NCI-H1417 (cell line): Measurements from ENCODE around the gene CCL25.
"Not testable (repeated sequence)": the region's sequence is repeated elsewhere in the genome, so short reads cannot be mapped to it uniquely, and the experiment has no call there.

ENCODE experiments used
- DNase-seq, 3 experiments: peaks; one replicate each; lab custom pipeline; 2025; lab: John Stamatoyannopoulos, UW

CCL25 gene, protein sequence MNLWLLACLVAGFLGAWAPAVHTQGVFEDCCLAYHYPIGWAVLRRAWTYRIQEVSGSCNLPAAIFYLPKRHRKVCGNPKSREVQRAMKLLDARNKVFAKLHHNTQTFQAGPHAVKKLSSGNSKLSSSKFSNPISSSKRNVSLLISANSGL

DNA sequence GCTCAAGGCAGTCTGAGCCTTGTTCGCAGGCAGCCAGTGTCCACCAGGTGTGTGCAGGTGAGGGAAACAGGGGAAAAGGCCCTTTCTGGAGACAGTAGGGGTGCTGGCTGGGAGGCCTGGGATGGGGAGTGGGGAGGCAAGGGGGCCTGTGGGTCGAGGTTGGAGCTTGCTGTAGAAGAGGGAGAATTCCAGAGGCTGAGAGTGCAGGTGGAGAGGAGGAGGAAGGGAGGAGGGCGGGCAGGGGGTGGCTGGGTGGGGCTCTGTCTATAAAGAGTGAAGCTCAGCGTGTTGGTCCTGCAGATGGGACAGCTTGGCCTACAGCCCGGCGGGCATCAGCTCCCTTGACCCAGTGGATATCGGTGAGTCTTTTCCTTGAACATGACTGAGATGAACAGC lies at the start of gene CCL25:
TSS of gene CCL25 (plus strand) at position 297 of the 396 bp plus-strand sequence. CDS start 290 bp downstream, outside the sequence.
- DNase-seq, result no peak

DNA sequence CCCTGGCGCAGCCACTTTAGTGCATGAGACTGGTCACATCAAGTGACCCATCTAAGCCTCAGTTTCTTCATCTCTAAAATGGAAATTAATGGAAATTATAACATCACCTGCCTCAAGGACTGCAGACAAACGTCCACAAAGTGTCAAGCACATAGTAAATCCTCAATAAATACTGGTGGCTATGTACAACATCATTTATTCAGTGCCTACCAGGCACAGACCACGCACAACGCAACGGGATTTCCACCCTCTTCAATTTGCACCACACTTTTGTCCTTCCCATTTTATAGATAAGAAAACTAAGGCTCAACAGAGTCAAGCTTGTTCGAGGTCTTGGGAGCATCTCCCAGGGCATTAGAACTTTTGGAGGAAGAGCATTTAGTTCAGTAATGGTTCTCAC lies 48.6 kb upstream of the CCL25 start:
- no peak for DNase-seq

DNA sequence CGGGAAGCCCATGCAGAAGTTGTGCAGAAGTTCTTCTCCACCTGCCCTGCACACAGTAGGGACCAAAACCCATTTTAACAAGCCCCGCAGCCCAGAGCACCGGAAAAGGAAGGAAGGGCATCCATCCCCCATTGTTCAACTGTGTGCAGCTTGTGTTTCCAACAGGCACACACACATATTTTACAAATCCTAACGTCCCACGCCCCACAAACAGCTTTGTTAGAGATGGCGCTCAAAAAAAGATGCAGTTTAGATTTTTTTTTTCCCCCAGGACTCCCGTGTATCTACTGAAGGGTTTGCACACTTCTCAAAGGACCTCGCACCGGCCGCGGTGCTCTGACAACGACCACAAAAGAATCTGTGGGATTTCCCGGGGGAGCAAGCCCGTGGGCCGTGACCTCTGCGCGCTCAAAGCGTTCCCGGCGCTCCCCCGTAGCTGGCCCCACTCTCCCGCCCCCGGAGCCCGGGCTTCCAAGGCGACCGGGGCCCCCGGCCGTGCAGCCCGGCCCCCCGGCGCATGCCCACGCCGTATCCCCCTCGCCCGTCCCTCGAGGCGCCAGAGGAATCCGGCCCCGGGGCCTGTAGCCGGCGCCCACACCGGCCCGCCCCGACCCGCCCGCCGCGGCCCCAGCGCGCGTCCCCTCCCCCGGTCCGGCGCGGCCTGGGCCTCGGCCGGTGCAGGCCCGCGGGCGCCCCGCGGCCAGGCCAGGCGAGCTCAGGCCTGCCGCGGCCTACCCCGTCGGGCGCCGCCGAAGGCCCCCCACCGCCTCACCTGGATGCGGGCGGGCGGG lies 47.6 kb upstream of the CCL25 start:
- DNase-seq, result peak in 2 of 3 experiments; percentile 46 to 60

DNA sequence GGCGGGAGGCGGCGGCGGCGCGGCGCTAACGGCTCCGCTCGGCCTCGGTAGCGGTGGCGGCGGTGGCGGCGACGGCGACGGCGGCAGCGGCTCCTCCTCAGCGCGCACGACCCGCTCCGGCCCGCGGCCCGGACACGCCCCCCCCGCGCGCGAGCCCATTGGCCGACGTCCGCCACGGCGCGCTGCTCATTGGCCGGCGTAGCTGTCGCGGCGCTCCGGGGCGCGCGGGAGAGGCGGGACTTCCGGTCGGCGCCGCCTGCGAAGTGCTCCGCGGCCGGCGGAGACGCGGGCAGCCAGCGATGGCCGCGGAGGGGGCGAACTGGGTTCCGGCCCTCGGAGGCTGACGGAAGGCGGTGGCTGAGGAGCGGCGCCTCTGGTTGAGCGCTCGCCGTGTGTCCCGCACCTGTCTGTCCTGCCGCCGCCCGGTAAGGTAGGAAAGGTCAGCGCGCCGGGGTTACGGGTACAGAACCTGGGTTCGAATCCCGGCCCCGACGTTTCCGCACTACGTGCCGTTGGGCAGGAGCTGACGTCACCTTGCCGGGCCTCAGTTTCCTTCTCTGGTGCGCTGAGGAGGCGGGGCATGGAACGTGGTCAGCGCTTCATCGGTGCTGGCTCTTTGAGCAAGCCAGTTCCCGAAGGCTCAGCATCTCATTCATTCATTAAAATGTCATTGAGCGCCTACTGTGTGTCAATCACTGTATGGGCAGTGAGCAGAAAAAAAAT lies 46.9 kb upstream of the CCL25 start, which contains the start of gene ELAVL1:
TSS of gene ELAVL1 (minus strand) at position 108 of the 723 bp plus-strand sequence. CDS start 13,826 bp downstream, outside the sequence.
- DNase-seq, result peak; percentile 89 to 95 (median 93)

DNA sequence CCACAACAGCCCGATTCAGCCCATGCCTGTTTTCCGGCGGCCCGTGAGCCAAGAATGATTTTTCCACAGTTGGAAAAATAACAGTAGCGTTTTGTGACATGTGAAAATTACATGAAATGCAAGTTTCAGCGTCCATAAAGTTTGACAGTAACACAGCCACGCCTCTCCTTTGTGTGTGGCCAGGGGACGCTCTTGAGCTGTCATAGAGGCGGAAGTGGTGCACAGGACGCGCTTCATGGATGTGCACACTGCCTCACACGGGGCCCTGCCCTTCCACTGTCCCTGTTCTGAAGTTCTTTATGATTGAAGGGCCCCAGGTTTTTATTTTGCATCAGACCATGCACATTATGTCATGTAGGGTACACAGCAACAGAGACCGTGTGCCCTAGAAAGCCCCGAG lies 34.8 kb upstream of the CCL25 start:
- DNase-seq, result no peak

DNA sequence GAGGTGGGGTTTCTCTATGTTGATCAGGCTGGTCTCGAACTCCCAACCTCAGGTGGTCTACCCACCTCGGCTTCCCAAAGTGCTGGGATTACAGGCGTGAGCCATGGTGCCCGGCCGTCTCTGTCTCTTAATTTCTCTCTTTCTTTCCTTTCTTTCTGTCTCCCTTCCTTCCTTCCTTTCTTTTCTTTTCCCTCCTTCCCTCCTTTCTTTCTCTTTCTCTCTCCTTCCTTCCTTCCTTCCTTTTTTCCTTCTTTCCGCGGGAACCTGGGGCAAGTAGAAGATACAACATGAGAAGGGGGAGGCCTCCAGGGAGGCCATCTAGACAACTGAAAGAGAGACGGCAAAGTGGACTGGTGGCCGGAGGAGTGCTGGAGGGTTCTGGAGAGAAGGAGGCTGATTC lies 31.9 kb upstream of the CCL25 start:
- no peak for DNase-seq

DNA sequence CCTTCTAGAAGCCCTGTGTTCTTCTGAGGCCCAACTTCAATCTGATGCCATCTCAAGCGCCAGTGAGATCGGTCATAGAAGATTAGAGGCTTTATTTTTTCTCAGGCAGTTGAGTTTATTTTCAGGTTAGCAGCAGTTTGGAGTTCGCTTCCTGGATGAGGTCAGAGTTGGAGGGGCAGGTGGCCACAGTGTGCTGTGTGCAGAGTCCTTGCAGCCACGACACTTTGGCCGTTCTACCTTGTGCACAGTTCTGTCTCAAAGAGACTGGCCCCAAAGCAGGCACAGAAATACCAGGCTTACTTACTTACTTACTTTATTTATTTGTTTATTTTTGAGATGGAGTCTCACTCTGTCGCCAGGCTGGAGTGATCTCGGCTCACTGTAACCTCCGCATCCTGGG lies 31.2 kb upstream of the CCL25 start:
- no peak for DNase-seq

DNA sequence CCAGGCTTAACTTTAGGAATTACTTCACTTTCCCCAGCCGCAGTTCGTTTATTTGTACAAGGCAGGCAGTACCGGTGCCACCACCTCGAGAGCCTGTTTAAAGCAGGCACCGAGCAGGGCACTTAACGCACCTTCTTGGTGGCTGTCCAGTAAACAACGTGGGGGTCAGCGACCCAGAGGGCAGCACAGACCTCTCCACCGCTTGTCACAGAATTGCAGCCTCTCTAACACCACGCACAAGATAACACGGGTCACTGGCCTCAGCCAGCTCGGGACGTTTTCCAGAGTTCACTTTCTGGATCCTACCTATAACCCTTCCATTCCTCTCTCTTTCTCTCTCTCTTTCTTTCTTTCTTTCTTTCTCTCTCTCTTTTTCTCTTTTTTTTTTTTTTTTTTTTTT lies 30.3 kb upstream of the CCL25 start:
- DNase-seq, result no peak

DNA sequence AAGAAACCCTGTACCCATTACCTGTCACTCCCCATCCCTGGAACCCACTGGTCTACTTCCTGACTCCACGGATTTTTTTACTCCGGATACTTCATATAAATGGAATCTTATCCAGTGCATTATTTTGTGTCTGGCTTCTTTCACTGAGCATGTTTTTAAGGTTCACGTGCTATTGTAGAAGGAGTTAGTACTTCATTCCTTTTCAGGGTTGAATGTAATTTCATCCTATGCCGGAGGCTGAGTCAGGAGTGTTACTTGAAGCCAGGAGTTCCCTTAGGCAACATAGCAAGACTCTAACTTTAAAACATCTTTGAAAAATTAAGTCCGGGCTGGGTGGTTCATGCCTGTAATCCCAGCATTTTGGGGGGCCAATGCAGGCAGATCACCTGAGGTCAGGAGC lies 29.2 kb upstream of the CCL25 start:
- DNase-seq, result no peak

DNA sequence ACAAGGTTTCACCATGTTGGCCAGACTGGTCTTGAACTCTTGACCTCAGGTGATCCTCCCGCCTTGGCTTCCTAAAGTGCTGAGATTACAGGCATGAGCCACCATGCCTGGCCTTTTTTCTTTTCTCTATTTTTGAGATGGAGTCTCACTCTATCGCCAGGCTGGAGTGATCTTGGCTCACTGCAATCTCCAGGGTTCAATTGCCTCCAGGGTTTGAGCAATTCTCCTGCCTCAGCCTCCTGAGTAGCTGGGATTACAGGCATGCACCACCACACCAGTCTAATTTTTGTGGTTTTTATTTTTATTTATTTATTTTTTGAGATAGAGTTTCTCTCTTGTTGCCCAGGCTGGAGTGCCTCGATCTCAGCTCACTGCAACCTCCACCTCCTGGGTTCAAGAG lies 28.3 kb upstream of the CCL25 start:
- not testable (repeated sequence) for DNase-seq

DNA sequence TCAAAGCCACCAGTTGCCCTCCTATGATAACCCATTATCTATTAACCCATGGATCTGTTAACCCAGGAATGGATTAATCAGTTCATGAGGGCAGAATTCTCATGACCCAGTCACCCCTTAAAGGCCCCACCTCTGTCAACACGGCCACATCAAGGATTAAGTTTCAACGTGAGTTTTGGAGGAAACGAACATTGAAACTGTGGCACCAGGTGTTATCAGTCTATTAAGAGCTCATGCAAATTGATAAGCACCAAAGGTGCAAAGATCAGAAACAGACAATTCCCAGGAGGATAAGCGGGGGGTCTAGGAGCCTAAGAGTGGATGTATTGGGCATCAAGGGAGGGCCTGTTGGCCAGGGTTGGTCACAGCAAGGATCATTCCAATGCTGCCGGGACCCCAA lies 27.2 kb upstream of the CCL25 start:
- no peak for DNase-seq

DNA sequence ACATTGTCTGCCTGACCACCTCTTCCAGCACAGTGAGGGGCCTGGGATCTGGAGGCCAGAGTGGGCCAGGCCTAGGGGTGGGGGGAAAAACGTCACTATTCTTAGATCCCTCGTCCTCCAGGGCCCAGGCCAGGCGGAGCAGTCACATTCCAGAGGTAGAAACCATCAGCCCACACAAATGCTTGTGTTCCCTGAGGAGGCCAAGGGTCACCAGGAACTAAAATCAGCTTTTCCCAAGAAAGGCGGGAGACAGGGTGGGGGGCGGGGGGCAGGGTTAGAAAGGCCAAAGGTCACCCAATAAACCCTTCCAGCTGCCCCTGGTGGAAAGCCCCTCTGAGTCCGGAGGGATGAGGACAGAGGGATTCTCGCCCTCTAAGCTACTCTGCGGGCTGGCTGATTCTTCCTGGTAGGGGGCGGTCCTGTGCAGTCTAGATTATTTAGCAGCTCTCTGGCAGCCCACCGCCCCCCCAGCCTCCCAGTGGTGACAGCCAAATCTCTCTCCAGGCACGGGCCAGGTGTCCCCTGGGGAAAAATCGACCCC lies 23.5 kb upstream of the CCL25 start:
- no peak for DNase-seq

DNA sequence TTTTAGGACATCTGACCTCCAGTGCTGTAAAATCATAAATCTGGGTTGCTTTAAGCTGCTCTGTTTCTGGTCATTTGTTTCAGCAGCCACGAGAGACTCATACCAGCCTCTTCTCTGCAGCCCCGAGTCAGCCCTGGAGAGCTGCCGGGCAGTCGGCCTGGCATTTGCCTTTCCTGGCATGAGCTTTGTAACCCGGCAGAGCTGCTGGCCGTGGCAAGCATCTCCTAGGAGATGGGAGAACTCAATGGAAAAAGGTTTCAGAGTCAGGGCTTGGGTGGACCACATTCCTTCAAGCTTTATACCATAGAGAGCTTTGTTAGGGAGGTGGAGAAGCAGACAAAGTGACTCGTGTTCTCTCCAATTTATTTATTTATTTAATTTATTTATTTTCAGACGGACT lies 21.6 kb upstream of the CCL25 start:
- no peak for DNase-seq

DNA sequence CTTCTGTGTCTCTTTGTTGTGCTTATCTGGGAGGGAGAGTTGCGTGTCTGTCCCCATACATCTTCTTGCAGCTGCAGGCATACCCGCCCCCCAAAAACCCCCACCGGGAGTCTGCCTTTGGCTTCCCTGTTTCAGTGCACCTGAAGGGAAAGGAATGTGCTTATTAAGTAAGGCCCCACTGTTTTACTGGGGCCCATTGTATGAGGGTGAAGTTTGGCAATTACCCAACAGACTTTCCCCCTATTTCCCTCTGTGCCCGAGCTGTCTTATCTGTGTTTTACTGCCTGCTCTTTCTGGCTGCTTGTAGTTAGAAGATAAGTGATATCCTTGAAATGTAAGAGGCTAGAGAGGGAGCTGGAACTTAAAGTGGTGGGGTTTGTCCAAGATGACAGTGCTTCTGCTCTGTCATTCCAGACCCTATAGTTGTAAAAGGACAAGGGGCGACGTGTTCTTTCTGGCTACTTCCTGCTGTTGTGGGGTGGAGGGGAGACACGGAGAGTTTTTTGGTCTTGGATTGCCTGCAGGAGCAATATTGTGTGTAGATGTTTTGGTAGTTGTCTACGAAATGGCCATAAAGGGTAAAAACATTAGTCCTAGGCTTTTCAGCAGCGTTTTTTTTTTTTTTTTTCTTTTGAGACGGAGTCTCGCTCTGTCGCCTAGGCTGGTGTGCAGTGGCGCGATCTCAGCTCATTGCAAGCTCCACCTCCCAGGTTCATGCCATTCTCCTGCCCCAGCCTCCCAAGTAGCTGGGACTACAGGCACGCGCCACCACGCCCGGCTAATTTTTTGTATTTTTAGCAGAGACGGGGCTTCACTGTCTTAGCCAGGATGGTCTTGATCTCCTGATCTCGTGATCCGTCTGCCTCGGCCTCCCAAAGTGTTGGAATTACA lies 19.0 kb upstream of the CCL25 start:
- not testable (repeated sequence) for DNase-seq

DNA sequence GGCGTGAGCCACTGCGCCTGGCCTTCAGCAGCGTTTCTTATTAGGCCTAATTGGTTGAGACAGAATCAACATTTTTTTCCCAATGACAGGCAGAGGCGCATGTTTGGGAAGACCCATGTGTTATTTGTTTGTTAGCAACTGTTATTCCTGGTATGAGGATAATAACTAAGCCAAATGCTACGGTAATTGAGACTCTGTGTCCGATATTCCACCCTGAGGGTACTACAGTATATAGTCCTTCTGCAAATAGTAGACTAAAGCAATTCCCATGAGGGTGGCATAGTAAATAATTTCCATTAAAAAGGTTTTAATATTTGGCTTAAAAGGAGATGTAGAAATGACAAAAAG lies 18.4 kb upstream of the CCL25 start:
- no peak for DNase-seq

DNA sequence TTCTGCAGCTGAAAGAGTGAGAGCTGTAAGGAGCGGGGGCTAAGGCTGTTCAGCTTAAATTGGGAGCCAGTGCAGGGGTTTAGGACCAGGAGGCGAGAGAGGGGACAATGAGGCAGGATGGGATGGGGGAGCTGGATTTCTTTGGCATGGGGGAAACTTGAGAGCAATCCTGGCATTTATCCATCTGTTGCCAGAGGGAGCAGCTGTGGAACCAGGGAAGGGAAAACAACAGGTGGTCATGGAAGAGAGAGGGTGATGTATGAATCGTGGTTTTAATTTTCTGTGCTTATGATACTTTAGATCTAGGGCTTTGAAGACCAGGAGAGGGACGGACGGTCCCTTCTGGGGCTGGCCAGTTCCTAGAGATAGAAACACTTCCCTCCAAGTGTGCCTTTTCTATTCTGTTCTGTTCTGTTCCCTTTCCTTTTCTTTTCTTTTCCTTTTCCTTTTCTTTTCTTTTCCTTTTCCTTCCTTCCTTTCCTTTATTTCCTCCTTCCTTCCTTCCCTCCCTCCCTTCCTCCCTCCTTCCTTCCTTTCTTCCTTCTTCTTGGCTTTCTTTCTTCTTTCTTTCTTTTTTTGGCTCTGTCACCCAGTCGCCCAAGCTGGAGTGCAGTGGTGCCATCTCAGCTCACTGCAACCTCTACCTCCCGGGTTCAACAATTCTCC lies 16.0 kb upstream of the CCL25 start:
- peak in 2 of 3 experiments; percentile 58 to 73 for DNase-seq

DNA sequence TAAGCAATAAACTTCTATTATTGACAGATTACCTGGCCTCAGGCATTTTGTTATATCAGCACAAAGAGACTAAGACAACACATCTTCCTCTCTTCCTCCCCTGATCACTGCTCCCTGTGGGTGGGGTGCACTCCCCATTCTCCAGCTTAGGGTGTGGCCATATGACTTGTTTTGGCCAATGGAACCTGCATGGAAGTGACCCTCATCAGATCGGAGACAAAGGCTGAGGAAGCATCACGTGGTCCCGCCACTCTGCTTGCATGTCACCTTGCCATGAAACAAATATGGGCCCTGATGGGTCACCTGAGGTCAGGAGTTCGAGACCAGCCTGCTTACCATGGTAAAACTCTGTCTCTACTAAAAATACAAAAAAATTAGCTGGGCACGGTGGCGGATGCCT lies 13.7 kb upstream of the CCL25 start:
- DNase-seq, result no peak

DNA sequence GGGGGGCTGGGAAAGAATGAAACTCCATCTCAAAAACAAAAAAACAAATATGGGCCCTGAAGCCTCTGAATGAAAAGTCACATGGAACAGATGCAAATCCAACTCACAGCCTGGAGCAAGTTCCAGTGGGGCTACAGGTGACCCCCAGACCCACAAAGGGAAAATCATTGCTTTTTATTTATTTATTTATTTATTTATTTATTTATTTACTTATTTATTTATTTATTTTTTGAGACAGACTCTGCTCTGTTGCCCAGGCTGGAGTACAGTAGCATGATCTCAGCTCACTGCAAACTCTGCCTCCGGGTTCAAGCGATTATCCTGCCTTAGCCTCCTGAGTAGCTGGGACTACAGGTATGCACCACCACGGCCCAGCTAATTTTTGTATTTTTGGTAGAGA lies 13.3 kb upstream of the CCL25 start:
- no peak for DNase-seq

DNA sequence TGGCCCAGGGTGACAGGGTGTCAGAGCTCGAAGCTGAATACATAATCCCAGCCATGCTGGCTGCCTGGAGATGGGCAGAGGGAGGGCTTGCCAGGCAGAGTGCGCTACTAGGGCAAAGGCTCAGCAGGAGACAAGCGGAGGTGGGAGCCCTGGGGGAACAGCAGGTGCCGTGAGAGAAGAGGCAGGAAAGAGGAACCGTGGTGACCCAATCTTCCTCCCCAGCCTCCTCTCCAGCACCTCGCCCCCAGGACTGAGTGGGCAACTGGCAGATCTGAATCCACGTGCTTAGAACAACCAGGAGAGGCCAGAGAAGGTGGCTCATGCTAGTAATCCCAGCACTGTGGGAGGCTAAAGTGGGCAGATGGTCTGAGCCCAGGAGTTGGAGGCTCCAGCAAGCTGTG lies 11.0 kb upstream of the CCL25 start:
- DNase-seq, result peak in 2 of 3 experiments; percentile 34 to 65

DNA sequence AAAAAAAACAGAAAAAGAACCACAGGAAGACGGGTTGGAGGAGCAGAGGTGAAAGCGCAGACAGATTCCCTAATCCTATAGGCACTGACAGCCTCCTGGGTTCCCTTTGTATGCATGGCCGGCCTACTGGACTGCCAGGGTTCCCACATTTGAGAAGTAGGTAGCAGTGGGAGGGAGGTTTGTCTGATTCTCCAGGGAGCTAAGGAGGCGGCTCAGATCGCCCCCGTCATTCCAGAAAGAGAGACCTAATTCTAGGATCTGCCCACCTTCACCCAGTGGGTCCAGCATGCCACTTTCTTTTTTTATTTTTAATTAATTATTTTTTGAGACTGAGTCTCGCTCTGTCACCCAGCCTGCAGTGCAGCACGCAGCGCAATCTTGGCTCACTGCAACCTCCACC lies 9.7 kb upstream of the CCL25 start:
- DNase-seq, result no peak

DNA sequence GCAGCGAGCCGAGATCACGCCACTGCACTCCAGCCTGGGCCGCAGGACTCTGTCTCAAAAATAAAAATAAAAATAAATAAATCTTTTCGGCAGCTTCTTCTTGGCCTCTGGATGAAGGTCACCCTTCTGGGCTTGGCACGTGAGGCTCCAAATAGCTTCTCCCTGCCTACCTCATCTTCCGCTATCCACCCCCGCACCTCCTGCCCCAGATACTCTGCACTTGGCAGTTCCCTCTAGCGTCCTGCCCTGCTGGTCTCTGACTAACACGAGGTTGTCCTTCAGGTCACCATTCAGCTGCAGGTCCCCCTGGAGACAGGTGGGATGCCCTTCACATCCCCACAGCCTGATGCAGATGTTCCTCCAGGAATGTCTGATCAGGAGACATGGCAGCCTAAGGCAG lies 8.5 kb upstream of the CCL25 start:
- no peak for DNase-seq
